Glutamatergic neuron (in vitro differentiated cells): ENCODE measurements around the gene GTF2IRD1. TPM values are rescaled to one million over a fixed set of nuclear protein-coding genes. Genes with fewer than 3 reads are reported as not detected.

Source experiments
- DNase-seq: peaks from one replicate; pipeline ENCODE4 v3.0.0; 2022
- H3K27ac Mint-ChIP-seq: one replicate; pipeline ENCODE4 v1.8.0; 2020; ENCODE audit warnings: mild to moderate bottlenecking, mixed read lengths, inconsistent platforms; ENCODE audit not compliant: unreplicated experiment
- H3K27me3 Mint-ChIP-seq: one replicate; pipeline ENCODE4 v1.8.0; 2020; ENCODE audit warnings: mild to moderate bottlenecking, moderate library complexity, mixed read lengths, inconsistent platforms; ENCODE audit not compliant: unreplicated experiment
- H3K36me3 Mint-ChIP-seq: one replicate; pipeline ENCODE4 v1.8.0; 2020; ENCODE audit warnings: mild to moderate bottlenecking, mixed read lengths, inconsistent platforms; ENCODE audit not compliant: unreplicated experiment
- H3K4me1 Mint-ChIP-seq: one replicate; pipeline ENCODE4 v1.8.0; 2020; ENCODE audit warnings: mild to moderate bottlenecking, low read depth, mixed read lengths, inconsistent platforms; ENCODE audit not compliant: unreplicated experiment
- H3K4me3 Mint-ChIP-seq: one replicate; pipeline ENCODE4 v1.8.0; 2020; ENCODE audit warnings: mild to moderate bottlenecking, mixed read lengths, inconsistent platforms; ENCODE audit not compliant: unreplicated experiment
- H3K9me3 Mint-ChIP-seq: one replicate; pipeline ENCODE4 v1.8.0; 2020; ENCODE audit warnings: mild to moderate bottlenecking, moderate library complexity, mixed read lengths, inconsistent platforms; ENCODE audit not compliant: unreplicated experiment
- total RNA-seq: library from RNA; stranded (reverse); fragmentation: NEBNext Ultra II Directional; extraction: Animal tissue kit (Norgen Biotek cat#: 25700); gene quantifications from one replicate; pipeline ENCODE4 v1.2.1, GENCODE V29; 2021; ENCODE audit not compliant: unreplicated experiment
- TF ChIP-seq, protein P1 (sequence below): fragments of 200-600 bp; sonication (generic); IDR thresholded peaks from one replicate; pipeline ENCODE4 v1.5.0; 2021; ENCODE audit not compliant: partially characterized antibody, unreplicated experiment

The GTF2IRD1 gene
- total RNA-seq, 1 donor from 2014 or later = 59.4 TPM

DNA sequence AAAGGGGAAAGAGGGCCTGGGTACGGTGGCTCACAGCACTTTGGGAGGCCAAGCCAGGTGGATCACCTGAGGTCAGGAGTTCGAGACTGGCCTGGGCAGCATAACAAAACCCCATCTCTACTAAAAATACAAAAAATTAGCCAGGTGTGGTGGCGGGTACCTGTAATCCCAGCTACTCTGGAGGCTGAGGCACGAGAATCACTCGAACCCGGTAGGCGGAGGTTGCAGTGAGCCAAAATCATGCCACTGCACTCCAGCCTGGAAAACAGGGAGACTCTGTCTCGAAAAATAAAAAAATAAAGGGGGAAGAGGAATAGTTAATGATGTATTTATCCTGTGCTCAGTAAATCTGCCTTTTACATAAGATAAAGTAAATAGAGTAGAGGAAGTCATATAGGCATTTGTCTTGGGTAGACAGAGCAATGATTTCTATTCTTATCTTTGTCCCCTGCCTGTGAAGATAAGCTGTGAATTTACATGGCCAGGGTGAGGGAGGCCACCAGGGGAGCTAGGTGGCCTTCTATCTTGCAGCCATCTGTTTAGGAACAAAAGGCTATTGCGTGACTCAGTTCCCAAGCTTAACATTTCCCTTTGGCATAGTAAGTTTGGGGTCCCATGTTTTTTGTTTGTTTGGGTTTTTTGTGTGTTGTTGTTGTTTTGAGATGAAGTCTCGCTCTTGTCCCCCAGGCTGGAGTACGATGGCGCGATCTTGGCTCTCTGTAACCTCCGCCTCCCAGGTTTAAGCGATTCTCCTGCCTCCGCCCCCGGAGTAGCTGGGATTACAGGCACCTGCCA lies 130.7 kb downstream of the GTF2IRD1 start:
- Mint-ChIP-seq H3K27me3 (peaks cover 5% of the 10 kb centered on the region), H3K27ac (no peak overlapping the region), H3K4me3 (no peak overlapping the region), H3K9me3 (peaks cover 3% of the 10 kb centered on the region), H3K36me3 (no peaks in the 10 kb centered on the region), H3K4me1 (peaks cover 14% of the 10 kb centered on the region)
- TF ChIP-seq, protein P1, sequence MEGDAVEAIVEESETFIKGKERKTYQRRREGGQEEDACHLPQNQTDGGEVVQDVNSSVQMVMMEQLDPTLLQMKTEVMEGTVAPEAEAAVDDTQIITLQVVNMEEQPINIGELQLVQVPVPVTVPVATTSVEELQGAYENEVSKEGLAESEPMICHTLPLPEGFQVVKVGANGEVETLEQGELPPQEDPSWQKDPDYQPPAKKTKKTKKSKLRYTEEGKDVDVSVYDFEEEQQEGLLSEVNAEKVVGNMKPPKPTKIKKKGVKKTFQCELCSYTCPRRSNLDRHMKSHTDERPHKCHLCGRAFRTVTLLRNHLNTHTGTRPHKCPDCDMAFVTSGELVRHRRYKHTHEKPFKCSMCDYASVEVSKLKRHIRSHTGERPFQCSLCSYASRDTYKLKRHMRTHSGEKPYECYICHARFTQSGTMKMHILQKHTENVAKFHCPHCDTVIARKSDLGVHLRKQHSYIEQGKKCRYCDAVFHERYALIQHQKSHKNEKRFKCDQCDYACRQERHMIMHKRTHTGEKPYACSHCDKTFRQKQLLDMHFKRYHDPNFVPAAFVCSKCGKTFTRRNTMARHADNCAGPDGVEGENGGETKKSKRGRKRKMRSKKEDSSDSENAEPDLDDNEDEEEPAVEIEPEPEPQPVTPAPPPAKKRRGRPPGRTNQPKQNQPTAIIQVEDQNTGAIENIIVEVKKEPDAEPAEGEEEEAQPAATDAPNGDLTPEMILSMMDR = no peak
- DNase-seq = no peak

DNA sequence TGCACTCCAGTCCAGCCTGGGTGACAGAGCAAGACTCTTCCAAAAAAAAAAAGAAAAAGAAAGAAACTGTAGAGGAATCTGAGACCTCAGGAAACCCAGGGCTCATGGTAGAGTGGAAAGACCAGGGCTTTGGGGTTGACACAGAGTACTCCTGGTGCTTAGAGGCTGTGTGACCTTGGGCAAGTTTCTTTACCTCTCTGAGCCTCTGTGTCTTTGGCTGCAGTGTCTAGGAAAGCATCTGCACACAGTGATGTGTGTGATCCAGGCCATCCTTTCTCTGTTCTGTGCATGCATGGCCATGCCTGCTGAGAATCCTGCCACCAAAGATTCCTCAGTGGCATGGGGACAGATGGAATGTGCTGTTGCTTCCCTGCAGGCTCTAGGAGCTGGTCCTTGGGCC lies 132.1 kb downstream of the GTF2IRD1 start:
- Mint-ChIP-seq H3K27ac (peak overlapping the region; percentile 9), H3K36me3 (no peaks in the 10 kb centered on the region), H3K4me3 (no peak overlapping the region), H3K9me3 (peaks cover 1% of the 10 kb centered on the region), H3K4me1 (peaks cover 11% of the 10 kb centered on the region), H3K27me3 (peaks cover 5% of the 10 kb centered on the region)
- DNase-seq = no peak
- TF ChIP-seq, protein P1 = no peak

DNA sequence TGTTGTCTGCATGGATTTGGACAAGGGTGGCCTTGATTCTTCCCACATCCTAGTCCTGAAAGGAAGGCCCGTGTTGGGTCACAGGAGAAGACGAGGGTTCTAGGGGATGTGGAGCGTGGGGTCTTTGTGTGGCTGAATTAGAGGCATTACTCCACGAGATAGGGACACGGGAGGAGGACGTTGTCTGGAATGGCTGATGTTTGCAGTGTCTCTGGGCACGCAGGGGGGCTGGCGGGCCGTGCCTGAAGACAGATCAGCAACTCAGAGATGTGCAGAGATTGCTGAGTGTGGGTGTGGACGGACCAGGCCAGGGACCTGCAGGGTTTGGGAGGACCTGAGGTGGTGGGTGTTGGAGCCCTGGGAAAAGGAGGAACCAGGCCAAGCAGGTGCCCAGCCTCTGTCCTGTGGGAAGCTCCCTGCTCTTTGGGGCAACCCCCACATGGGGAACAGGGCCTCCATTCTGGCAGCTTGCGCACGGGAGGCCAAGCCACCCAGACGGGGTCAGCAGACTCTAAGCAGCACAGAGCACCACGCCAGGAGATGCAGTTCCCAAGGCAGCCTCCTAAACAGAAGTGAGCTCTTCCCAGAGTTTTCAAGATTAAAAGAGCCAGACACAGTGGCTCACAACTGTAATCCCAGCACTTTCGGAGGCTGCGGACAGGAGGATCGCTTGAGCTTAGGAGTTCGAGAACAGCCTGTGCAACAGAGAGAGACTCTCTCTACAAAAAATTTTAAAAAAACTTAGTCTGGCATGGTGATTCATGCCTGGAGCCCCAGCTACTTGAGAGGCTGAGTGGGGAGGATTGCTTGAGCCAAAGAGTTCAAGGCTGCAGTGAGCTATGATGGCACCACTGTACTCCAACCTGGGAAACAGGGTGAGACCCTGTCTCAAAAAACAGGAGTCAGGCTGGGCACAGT lies 132.8 kb downstream of the GTF2IRD1 start:
- Mint-ChIP-seq H3K4me1 (peaks cover 11% of the 10 kb centered on the region), H3K36me3 (no peaks in the 10 kb centered on the region), H3K27me3 (peaks cover 5% of the 10 kb centered on the region), H3K27ac (peak overlapping the region; percentile 9), H3K4me3 (no peak overlapping the region), H3K9me3 (peaks cover 1% of the 10 kb centered on the region)
- no peak for DNase-seq
- TF ChIP-seq, protein P1 = no peak

DNA sequence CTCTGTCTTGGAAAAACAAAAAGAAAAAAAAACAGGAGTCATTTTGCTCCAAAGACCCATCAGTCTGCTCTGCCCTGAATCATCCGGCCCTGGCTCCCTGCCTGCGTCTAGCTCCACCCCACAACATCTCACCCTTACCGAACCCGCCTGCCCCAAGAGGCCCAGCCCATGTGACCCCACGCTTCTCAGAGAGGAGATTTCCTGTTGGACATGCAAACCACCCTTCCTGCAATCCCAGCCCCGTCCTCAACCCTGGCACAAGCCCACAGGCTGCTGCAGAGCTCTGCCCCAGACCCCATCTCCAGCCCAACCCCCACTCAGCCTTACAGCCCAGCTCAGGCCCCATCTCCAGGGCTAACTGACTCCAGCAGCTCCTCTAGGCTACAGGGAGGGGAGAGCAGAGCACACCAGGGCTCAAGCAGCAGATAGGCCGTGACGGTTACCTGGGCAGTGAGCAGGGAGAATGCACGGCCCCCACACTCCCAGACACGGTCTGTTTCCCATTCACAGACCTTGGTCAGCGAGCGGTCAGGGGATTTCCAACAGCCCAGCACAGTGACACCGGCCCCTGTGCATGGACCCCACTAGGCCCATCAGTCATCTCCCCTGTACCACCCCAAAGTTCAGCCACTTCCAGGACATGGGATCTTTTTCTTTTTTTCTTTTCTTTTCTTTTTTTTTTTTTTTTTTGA lies 133.9 kb downstream of the GTF2IRD1 start:
- H3K27me3 Mint-ChIP-seq = peaks cover 5% of the 10 kb centered on the region
- peaks cover 11% of the 10 kb centered on the region for H3K4me1 Mint-ChIP-seq
- H3K27ac Mint-ChIP-seq = peak overlapping the region; percentile 73
- peaks cover 1% of the 10 kb centered on the region for H3K9me3 Mint-ChIP-seq
- peak overlapping the region; percentile 52 for H3K4me3 Mint-ChIP-seq
- TF ChIP-seq, protein P1 = no peak
- H3K36me3 Mint-ChIP-seq = no peaks in the 10 kb centered on the region
- DNase-seq = peak; percentile 69
